ENCODE data around the gene PTAR1. TPM values are rescaled to one million over a fixed set of nuclear protein-coding genes. Genes with fewer than 3 reads are reported as not detected.

PTAR1 gene
- total RNA-seq, 1 donor: 66.6 TPM

- no peak for TF ChIP-seq CTCF (IDR thresholded peaks at IDR 0.05; ENCODE audit: extremely low read depth, low read depth, low read length)
- no peak for DNase-seq (ENCODE audit: insufficient read length, low spot score, missing footprints)
- peak overlapping the region; percentile 92 for H2AFZ ChIP-seq (ENCODE audit: low read length)
- peaks cover 43% of the 10 kb centered on the region for H3K79me2 ChIP-seq (ENCODE audit: insufficient read depth, low read length)
- H3K4me3 ChIP-seq (ENCODE audit: insufficient read depth, low read length): peak overlapping the region; percentile 83
- no peaks in the 10 kb centered on the region for H3K27me3 ChIP-seq (ENCODE audit: insufficient read depth, low read length)
- peaks cover 1% of the 10 kb centered on the region for H3K36me3 ChIP-seq (ENCODE audit: insufficient read depth, low read length)
- H3K4me1 ChIP-seq (ENCODE audit: insufficient read depth, low read length): peaks cover 18% of the 10 kb centered on the region
- H3K27ac ChIP-seq (ENCODE audit: low read depth, low read length): peak overlapping the region; percentile 88
- H3K9me3 ChIP-seq (ENCODE audit: low read depth, low read length): no peaks in the 10 kb centered on the region
- H4K20me1 ChIP-seq (ENCODE audit: insufficient read depth, low read length): peaks cover 3% of the 10 kb centered on the region
- peak overlapping the region; percentile 90 for H3K4me2 ChIP-seq (ENCODE audit: insufficient read depth, low read length)
These were observed 433 bp upstream of the PTAR1 start for GRCh38 chr9:69760278-69760610.

- peaks cover 56% of the 10 kb centered on the region for H3K79me2 ChIP-seq (ENCODE audit: insufficient read depth, low read length)
These were observed 790 bp downstream of the PTAR1 start for GRCh38 chr9:69759021-69759420.

GRCh38 chr9:69757996-69758675 lies 1.7 kb downstream of the PTAR1 start:
- H4K20me1 ChIP-seq (ENCODE audit: insufficient read depth, low read length): peaks cover 6% of the 10 kb centered on the region
- no peaks in the 10 kb centered on the region for H3K9me3 ChIP-seq (ENCODE audit: low read depth, low read length)
- no peak for TF ChIP-seq CTCF (IDR thresholded peaks at IDR 0.05; ENCODE audit: extremely low read depth, low read depth, low read length)
- H3K4me2 ChIP-seq (ENCODE audit: insufficient read depth, low read length): peak overlapping the region; percentile 85
- H3K4me1 ChIP-seq (ENCODE audit: insufficient read depth, low read length): peaks cover 18% of the 10 kb centered on the region
- peak; percentile 58 for DNase-seq (ENCODE audit: insufficient read length, low spot score, missing footprints)
- peaks cover 4% of the 10 kb centered on the region for H3K36me3 ChIP-seq (ENCODE audit: insufficient read depth, low read length)
- H3K27me3 ChIP-seq (ENCODE audit: insufficient read depth, low read length): no peaks in the 10 kb centered on the region
- H2AFZ ChIP-seq (ENCODE audit: low read length): no peak overlapping the region
- no peak overlapping the region for H3K27ac ChIP-seq (ENCODE audit: low read depth, low read length)
- H3K4me3 ChIP-seq (ENCODE audit: insufficient read depth, low read length): peak overlapping the region; percentile 57
- peaks cover 64% of the 10 kb centered on the region for H3K79me2 ChIP-seq (ENCODE audit: insufficient read depth, low read length)

More at GRCh38 chr9:69759021-69759420, 790 bp downstream of the PTAR1 start:
- Histone ChIP-seq H2AFZ (ENCODE audit: low read length) (peak overlapping the region; percentile 77), H3K27ac (ENCODE audit: low read depth, low read length) (peak overlapping the region; percentile 71), H3K4me3 (ENCODE audit: insufficient read depth, low read length) (peak overlapping the region; percentile 83), H3K27me3 (ENCODE audit: insufficient read depth, low read length) (no peaks in the 10 kb centered on the region), H4K20me1 (ENCODE audit: insufficient read depth, low read length) (peaks cover 6% of the 10 kb centered on the region), H3K9me3 (ENCODE audit: low read depth, low read length) (no peaks in the 10 kb centered on the region), H3K4me2 (ENCODE audit: insufficient read depth, low read length) (peak overlapping the region; percentile 85), H3K36me3 (ENCODE audit: insufficient read depth, low read length) (peaks cover 4% of the 10 kb centered on the region), H3K4me1 (ENCODE audit: insufficient read depth, low read length) (peaks cover 18% of the 10 kb centered on the region)
- DNase-seq (ENCODE audit: insufficient read length, low spot score, missing footprints): peak; percentile 38
- no peak for TF ChIP-seq CTCF (IDR thresholded peaks at IDR 0.05; ENCODE audit: extremely low read depth, low read depth, low read length)

GRCh38 chr9:69755205-69755604 lies 4.6 kb downstream of the PTAR1 start:
- DNase-seq (ENCODE audit: insufficient read length, low spot score, missing footprints): no peak
- no peak overlapping the region for H2AFZ ChIP-seq (ENCODE audit: low read length)
- peaks cover 91% of the 10 kb centered on the region for H3K79me2 ChIP-seq (ENCODE audit: insufficient read depth, low read length)
- TF ChIP-seq CTCF (IDR thresholded peaks at IDR 0.05; ENCODE audit: extremely low read depth, low read depth, low read length): no peak
- no peak overlapping the region for H3K4me3 ChIP-seq (ENCODE audit: insufficient read depth, low read length)
- no peak overlapping the region for H3K27ac ChIP-seq (ENCODE audit: low read depth, low read length)
- H3K4me2 ChIP-seq (ENCODE audit: insufficient read depth, low read length): no peak overlapping the region
- H3K27me3 ChIP-seq (ENCODE audit: insufficient read depth, low read length): no peaks in the 10 kb centered on the region
- peaks cover 11% of the 10 kb centered on the region for H4K20me1 ChIP-seq (ENCODE audit: insufficient read depth, low read length)
- no peaks in the 10 kb centered on the region for H3K9me3 ChIP-seq (ENCODE audit: low read depth, low read length)
- peaks cover 14% of the 10 kb centered on the region for H3K4me1 ChIP-seq (ENCODE audit: insufficient read depth, low read length)
- H3K36me3 ChIP-seq (ENCODE audit: insufficient read depth, low read length): peaks cover 4% of the 10 kb centered on the region
